Tibial nerve (tissue), 4 donors: ENCODE results near the gene DLEU7. TPM values are rescaled to one million over a fixed set of nuclear protein-coding genes. Genes with fewer than 3 reads are reported as not detected.

ENCODE experiments used
- DNase-seq, 2 donors: peaks; one replicate each; pipeline ENCODE4 v3.0.0-alpha.2; 2019; ENCODE audit warnings: low spot score in 2 of 2
- H3K27ac ChIP-seq, 4 donors: fragments of 200-600 bp; sonication (generic) in 3 of 4; one replicate each; pipeline ENCODE4 v1.5.1; 2017 to 2019; ENCODE audit warnings: mild to moderate bottlenecking in 1 of 4
- H3K27me3 ChIP-seq, 2 donors: fragments of 200-600 bp; sonication (generic) in 1 of 2; one replicate each; pipeline versions ENCODE4 v1.5.1 to v1.6.0; 2017 to 2019
- H3K36me3 ChIP-seq, 3 donors: fragments of 200-600 bp; sonication (generic); one replicate each; pipeline ENCODE4 v1.5.1; 2018 to 2019
- H3K4me1 ChIP-seq, 4 donors: fragments of 200-600 bp; sonication (generic) in 3 of 4; one replicate each; pipeline ENCODE4 v1.5.1; 2017 to 2019
- H3K4me3 ChIP-seq, 4 donors: fragments of 200-600 bp; sonication (generic) in 3 of 4; one replicate each; pipeline ENCODE4 v1.5.1; 2017 to 2019; ENCODE audit warnings: mild to moderate bottlenecking in 1 of 4, moderate library complexity in 1 of 4
- H3K9me3 ChIP-seq, 4 donors: fragments of 200-600 bp; sonication (generic) in 3 of 4; one replicate each; pipeline ENCODE4 v1.5.1; 2017 to 2019
- EP300 ChIP-seq, 2 donors: sonication (generic); formaldehyde crosslinking; IDR thresholded peaks; one replicate each; pipeline ENCODE4 v1.6.1; 2017; ENCODE audit warnings: antibody characterized with exemption in 2 of 2, mild to moderate bottlenecking in 1 of 2
- POLR2A ChIP-seq, 2 donors: fragments of 450-650 bp; IDR thresholded peaks; one replicate each; pipeline ENCODE4 v1.6.1; 2017; ENCODE audit warnings: antibody characterized with exemption in 2 of 2, mild to moderate bottlenecking in 2 of 2, moderate library complexity in 2 of 2
- WGBS, 2 donors: methylation state at CpG; one replicate each; pipeline ENCODE4 v1.1.5; 2018; 5-methylcytosine and 5-hydroxymethylcytosine counted together
- total RNA-seq, 4 donors: library from RNA; depleted of rRNA; stranded (reverse); fragments of >200 nt; gene quantifications; one replicate each; pipeline ENCODE4 v1.1.0, GENCODE V29; 2016
- TF ChIP-seq, protein P1 (sequence below), 5 experiments: fragments of 200-600 bp in 3 of 5; fragments of 450-650 bp in 2 of 5; sonication (generic) in 3 of 5; IDR thresholded peaks; one replicate each; pipeline ENCODE4 v1.5.1; 2016 to 2019; ENCODE audit warnings: antibody characterized with exemption in 5 of 5, mild to moderate bottlenecking in 3 of 5, moderate library complexity in 2 of 5

The DLEU7 gene
- total RNA-seq, 4 donors from 2014 or later, result 6.7 to 43.5 (median 11.5) TPM

DNA sequence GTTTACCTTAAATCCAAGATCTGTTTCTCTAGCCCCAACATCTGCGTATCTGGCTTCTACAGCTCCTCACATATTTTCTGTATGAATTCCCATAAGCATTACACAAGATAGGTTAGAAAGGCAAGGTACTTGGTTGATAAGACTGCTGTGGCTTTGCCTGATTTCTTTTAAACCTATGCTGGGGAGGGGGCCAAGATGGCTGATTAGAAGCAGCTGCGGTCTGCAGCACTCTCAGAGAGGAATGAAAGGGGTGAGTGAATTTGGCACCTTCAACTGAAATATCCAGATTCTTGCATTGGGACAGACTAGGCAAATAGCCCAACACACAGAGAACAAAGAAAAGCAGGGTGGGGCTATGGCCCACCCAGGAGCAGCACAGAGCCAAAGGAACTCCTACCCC is 12.2 kb upstream of the DLEU7 start:
- no peak for DNase-seq
- H3K27ac ChIP-seq, result no peak overlapping the region
- no peaks in the 10 kb centered on the region for H3K27me3 ChIP-seq
- no peaks in the 10 kb centered on the region for H3K36me3 ChIP-seq
- TF ChIP-seq, protein P1, sequence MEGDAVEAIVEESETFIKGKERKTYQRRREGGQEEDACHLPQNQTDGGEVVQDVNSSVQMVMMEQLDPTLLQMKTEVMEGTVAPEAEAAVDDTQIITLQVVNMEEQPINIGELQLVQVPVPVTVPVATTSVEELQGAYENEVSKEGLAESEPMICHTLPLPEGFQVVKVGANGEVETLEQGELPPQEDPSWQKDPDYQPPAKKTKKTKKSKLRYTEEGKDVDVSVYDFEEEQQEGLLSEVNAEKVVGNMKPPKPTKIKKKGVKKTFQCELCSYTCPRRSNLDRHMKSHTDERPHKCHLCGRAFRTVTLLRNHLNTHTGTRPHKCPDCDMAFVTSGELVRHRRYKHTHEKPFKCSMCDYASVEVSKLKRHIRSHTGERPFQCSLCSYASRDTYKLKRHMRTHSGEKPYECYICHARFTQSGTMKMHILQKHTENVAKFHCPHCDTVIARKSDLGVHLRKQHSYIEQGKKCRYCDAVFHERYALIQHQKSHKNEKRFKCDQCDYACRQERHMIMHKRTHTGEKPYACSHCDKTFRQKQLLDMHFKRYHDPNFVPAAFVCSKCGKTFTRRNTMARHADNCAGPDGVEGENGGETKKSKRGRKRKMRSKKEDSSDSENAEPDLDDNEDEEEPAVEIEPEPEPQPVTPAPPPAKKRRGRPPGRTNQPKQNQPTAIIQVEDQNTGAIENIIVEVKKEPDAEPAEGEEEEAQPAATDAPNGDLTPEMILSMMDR (IDR thresholded peaks at IDR 0.05), result no peak
- TF ChIP-seq POLR2A (IDR thresholded peaks at IDR 0.05), result no peak
- no peak for TF ChIP-seq EP300 (IDR thresholded peaks at IDR 0.05)
- H3K4me1 ChIP-seq, result no peaks in the 10 kb centered on the region
- peaks cover 0 to 37% (median 4%) of the 10 kb centered on the region in 4 donors for H3K9me3 ChIP-seq
- no peak overlapping the region for H3K4me3 ChIP-seq
- 75 to 77% methylated on average over 2 of the region's 2 CpGs for WGBS, 2 donors

DNA sequence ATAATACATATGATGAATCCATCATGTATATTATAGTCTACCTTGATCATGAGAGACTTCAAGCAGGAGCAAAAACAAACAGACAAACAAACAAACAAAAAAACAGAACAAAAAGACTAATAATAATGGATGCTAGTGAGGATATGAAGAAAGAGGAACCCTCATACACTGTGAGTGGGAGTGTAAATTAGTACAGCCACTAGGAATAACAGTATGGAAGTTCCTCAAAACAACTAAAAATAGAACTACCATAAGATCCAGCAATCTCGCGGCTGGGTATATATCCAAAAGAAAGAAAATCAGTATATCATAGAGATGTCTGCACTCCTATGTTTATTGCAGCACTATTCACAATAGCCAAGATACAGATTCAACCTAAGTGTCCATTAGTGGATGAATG is 7.0 kb upstream of the DLEU7 start:
- Histone ChIP-seq H3K27ac (no peak overlapping the region), H3K4me3 (no peak overlapping the region), H3K9me3 (no peaks in the 10 kb centered on the region), H3K36me3 (no peaks in the 10 kb centered on the region), H3K27me3 (no peaks in the 10 kb centered on the region), H3K4me1 (peaks cover 0 to 3% (median 0%) of the 10 kb centered on the region in 4 donors)
- no peak for TF ChIP-seq EP300 (IDR thresholded peaks at IDR 0.05)
- TF ChIP-seq POLR2A (IDR thresholded peaks at IDR 0.05), result no peak
- TF ChIP-seq, protein P1 (IDR thresholded peaks at IDR 0.05), result no peak
- 77 to 83% methylated on average over 2 of the region's 2 CpGs for WGBS, 2 donors
- no peak for DNase-seq

- TF ChIP-seq POLR2A (IDR thresholded peaks at IDR 0.05) (no peak), EP300 (IDR thresholded peaks at IDR 0.05) (no peak)
- TF ChIP-seq, protein P1 (IDR thresholded peaks at IDR 0.05), result no peak
- H3K9me3 ChIP-seq, result no peaks in the 10 kb centered on the region
- H3K27ac ChIP-seq, result no peak overlapping the region
- H3K27me3 ChIP-seq, result no peaks in the 10 kb centered on the region
- no peak overlapping the region for H3K4me3 ChIP-seq
- no peak for DNase-seq
- H3K4me1 ChIP-seq, result peaks cover 0 to 32% (median 3%) of the 10 kb centered on the region in 4 donors
- H3K36me3 ChIP-seq, result no peaks in the 10 kb centered on the region
- WGBS, 2 donors, result 70 to 84% methylated on average over 5 of the region's 5 CpGs
Measured at GRCh38 chr13:50847501-50847900, 4.0 kb upstream of the DLEU7 start.

DNA sequence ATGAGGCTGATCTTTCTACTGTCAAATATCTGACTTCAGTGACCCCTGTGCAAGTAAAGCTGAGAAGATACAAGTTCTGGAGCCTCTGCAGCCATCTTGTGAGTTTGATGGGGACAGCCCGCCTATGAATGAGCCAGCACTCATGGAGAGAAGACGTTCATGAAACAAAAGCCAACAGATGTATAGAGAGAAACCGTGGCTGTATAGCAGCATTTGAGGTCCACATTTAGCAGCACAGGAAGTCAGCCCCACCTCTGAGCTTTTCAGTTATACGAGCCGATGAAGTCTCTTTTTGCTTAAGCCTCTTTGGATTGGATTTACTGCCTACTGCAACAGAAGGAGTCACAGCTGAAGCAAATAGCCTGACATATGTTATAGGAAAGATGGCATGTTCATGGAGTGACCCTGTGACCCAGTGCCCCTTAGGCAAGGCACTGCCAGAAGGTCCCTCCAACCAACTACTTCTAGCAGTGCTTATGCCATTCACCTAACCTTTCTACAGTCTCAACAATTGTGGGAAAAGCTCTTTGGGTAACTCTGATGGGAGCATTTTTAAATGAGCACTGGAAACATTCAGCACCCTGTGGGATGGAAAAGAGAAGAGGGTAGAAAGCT is 3.5 kb upstream of the DLEU7 start:
- 70 to 78% methylated on average over 5 of the region's 5 CpGs for WGBS, 2 donors
- no peak for DNase-seq
- H3K4me3 ChIP-seq, result no peak overlapping the region
- peaks cover 0 to 32% (median 3%) of the 10 kb centered on the region in 4 donors for H3K4me1 ChIP-seq
- H3K27ac ChIP-seq, result no peak overlapping the region
- no peaks in the 10 kb centered on the region for H3K36me3 ChIP-seq
- H3K9me3 ChIP-seq, result no peaks in the 10 kb centered on the region
- H3K27me3 ChIP-seq, result no peaks in the 10 kb centered on the region
- TF ChIP-seq POLR2A (IDR thresholded peaks at IDR 0.05), result no peak
- TF ChIP-seq, protein P1 (IDR thresholded peaks at IDR 0.05), result no peak
- TF ChIP-seq EP300 (IDR thresholded peaks at IDR 0.05), result no peak

- no peak for DNase-seq
- Histone ChIP-seq H3K4me1 (peaks cover 0 to 32% (median 3%) of the 10 kb centered on the region in 4 donors), H3K9me3 (no peaks in the 10 kb centered on the region), H3K27ac (no peak overlapping the region), H3K4me3 (no peak overlapping the region), H3K27me3 (no peaks in the 10 kb centered on the region), H3K36me3 (no peaks in the 10 kb centered on the region)
- WGBS, 2 donors, result 73 to 93% methylated on average over 1 of the region's 1 CpG
- TF ChIP-seq EP300 (IDR thresholded peaks at IDR 0.05), result no peak
- TF ChIP-seq, protein P1 (IDR thresholded peaks at IDR 0.05), result no peak
Measured at GRCh38 chr13:50845211-50845610, 1.7 kb upstream of the DLEU7 start.
